ENCODE measurements around the gene SP110. TPM values are rescaled to one million over a fixed set of nuclear protein-coding genes. Genes with fewer than 3 reads are reported as not detected.

The SP110 gene
- total RNA-seq, 1 donor from 2014 or later: 61.7 TPM

- Histone ChIP-seq H3K9ac (ENCODE audit: low read length) (no peak overlapping the region), H3K4me1 (ENCODE audit: insufficient read depth, low read length) (no peaks in the 10 kb centered on the region), H4K20me1 (ENCODE audit: insufficient read depth, low read length) (no peaks in the 10 kb centered on the region), H3K27me3 (ENCODE audit: insufficient read depth, low read length) (no peaks in the 10 kb centered on the region), H3K36me3 (ENCODE audit: insufficient read depth, low read length) (no peaks in the 10 kb centered on the region), H3K4me2 (ENCODE audit: low read length) (no peak overlapping the region), H3K4me3 (ENCODE audit: insufficient read depth, low read depth, low read length) (no peak overlapping the region), H2AFZ (ENCODE audit: low read depth, low read length) (no peak overlapping the region), H3K27ac (ENCODE audit: low read depth, low read length) (no peak overlapping the region), H3K79me2 (ENCODE audit: insufficient read depth, low read length) (no peaks in the 10 kb centered on the region), H3K9me3 (ENCODE audit: insufficient read depth, low read depth, low read length) (no peaks in the 10 kb centered on the region)
- FAIRE-seq (no peak), DNase-seq (ENCODE audit: low read depth) (no peak)
- Mint-ChIP-seq H3K27ac (ENCODE audit: unreplicated experiment) (no peak overlapping the region), H3K4me1 (ENCODE audit: low read depth, unreplicated experiment) (no peaks in the 10 kb centered on the region), H3K9me3 (ENCODE audit: unreplicated experiment) (no peaks in the 10 kb centered on the region), H3K36me3 (ENCODE audit: low read depth, unreplicated experiment) (peaks cover 55% of the 10 kb centered on the region), H3K4me3 (ENCODE audit: unreplicated experiment) (no peak overlapping the region), H3K27me3 (ENCODE audit: low read depth, unreplicated experiment) (peaks cover 2% of the 10 kb centered on the region)
- no peak for TF ChIP-seq CTCF (IDR thresholded peaks at IDR 0.05; ENCODE audit: insufficient read depth, low read depth, low read length)
- TF ChIP-seq EZH2 (IDR thresholded peaks at IDR 0.05; ENCODE audit: insufficient read depth, low read length): no peak
These were observed 38.6 kb downstream of the SP110 start for GRCh38 chr2:230181195-230181594.

DNA sequence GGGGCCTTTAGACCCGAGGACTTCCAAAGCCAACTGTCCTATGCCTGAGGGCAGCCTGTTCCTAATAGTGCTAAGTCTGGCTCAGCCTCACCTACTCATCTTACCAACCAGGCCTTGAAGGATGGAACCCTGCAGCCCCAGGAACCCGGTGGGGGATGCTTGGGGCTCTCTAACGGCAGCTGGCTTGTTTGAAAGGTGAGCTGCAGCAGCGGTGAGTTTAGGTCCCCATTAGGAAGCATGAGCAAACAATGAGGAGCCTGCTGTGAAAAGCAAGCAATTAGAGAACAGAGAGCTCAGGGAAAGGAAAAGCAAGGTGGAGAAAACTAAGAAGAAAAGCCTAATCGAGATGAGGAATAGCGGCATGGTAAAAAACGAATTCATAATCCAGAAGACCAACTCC, 39.9 kb downstream of the SP110 start:
- Histone ChIP-seq H3K9me3 (ENCODE audit: insufficient read depth, low read depth, low read length) (no peaks in the 10 kb centered on the region), H3K9ac (ENCODE audit: low read length) (no peak overlapping the region), H3K36me3 (ENCODE audit: insufficient read depth, low read length) (peaks cover 3% of the 10 kb centered on the region), H3K79me2 (ENCODE audit: insufficient read depth, low read length) (no peaks in the 10 kb centered on the region), H3K4me3 (ENCODE audit: insufficient read depth, low read depth, low read length) (no peak overlapping the region), H2AFZ (ENCODE audit: low read depth, low read length) (no peak overlapping the region), H3K27me3 (ENCODE audit: insufficient read depth, low read length) (no peaks in the 10 kb centered on the region), H4K20me1 (ENCODE audit: insufficient read depth, low read length) (no peaks in the 10 kb centered on the region), H3K4me2 (ENCODE audit: low read length) (no peak overlapping the region), H3K27ac (ENCODE audit: low read depth, low read length) (no peak overlapping the region), H3K4me1 (ENCODE audit: insufficient read depth, low read length) (no peaks in the 10 kb centered on the region)
- peaks cover 55% of the 10 kb centered on the region for H3K36me3 Mint-ChIP-seq (ENCODE audit: low read depth, unreplicated experiment)
- no peak overlapping the region for H3K27ac Mint-ChIP-seq (ENCODE audit: unreplicated experiment)
- no peaks in the 10 kb centered on the region for H3K9me3 Mint-ChIP-seq (ENCODE audit: unreplicated experiment)
- H3K4me3 Mint-ChIP-seq (ENCODE audit: unreplicated experiment): no peak overlapping the region
- peaks cover 2% of the 10 kb centered on the region for H3K27me3 Mint-ChIP-seq (ENCODE audit: low read depth, unreplicated experiment)
- no peak for TF ChIP-seq CTCF (IDR thresholded peaks at IDR 0.05; ENCODE audit: insufficient read depth, low read depth, low read length)
- no peak for TF ChIP-seq EZH2 (IDR thresholded peaks at IDR 0.05; ENCODE audit: insufficient read depth, low read length)
- H3K4me1 Mint-ChIP-seq (ENCODE audit: low read depth, unreplicated experiment): no peaks in the 10 kb centered on the region
- DNase-seq (ENCODE audit: low read depth) (no peak), FAIRE-seq (no peak)

- Mint-ChIP-seq H3K27ac (ENCODE audit: unreplicated experiment) (no peak overlapping the region), H3K36me3 (ENCODE audit: low read depth, unreplicated experiment) (peaks cover 53% of the 10 kb centered on the region), H3K27me3 (ENCODE audit: low read depth, unreplicated experiment) (peaks cover 2% of the 10 kb centered on the region), H3K9me3 (ENCODE audit: unreplicated experiment) (no peaks in the 10 kb centered on the region), H3K4me3 (ENCODE audit: unreplicated experiment) (no peak overlapping the region), H3K4me1 (ENCODE audit: low read depth, unreplicated experiment) (no peaks in the 10 kb centered on the region)
- no peak overlapping the region for H3K4me2 ChIP-seq (ENCODE audit: low read length)
- FAIRE-seq (no peak), DNase-seq (ENCODE audit: low read depth) (no peak)
- no peaks in the 10 kb centered on the region for H3K27me3 ChIP-seq (ENCODE audit: insufficient read depth, low read length)
- H2AFZ ChIP-seq (ENCODE audit: low read depth, low read length): no peak overlapping the region
- H3K4me3 ChIP-seq (ENCODE audit: insufficient read depth, low read depth, low read length): no peak overlapping the region
- no peak overlapping the region for H3K27ac ChIP-seq (ENCODE audit: low read depth, low read length)
- H3K4me1 ChIP-seq (ENCODE audit: insufficient read depth, low read length): no peaks in the 10 kb centered on the region
- no peak overlapping the region for H3K9ac ChIP-seq (ENCODE audit: low read length)
- H3K79me2 ChIP-seq (ENCODE audit: insufficient read depth, low read length): no peaks in the 10 kb centered on the region
- no peak for TF ChIP-seq CTCF (IDR thresholded peaks at IDR 0.05; ENCODE audit: insufficient read depth, low read depth, low read length)
- TF ChIP-seq EZH2 (IDR thresholded peaks at IDR 0.05; ENCODE audit: insufficient read depth, low read length): no peak
- H3K36me3 ChIP-seq (ENCODE audit: insufficient read depth, low read length): peaks cover 3% of the 10 kb centered on the region
- no peaks in the 10 kb centered on the region for H3K9me3 ChIP-seq (ENCODE audit: insufficient read depth, low read depth, low read length)
- H4K20me1 ChIP-seq (ENCODE audit: insufficient read depth, low read length): no peaks in the 10 kb centered on the region
These were observed 41.0 kb downstream of the SP110 start for GRCh38 chr2:230178546-230179485.

All from astrocyte (in vitro differentiated cells and primary cell).